HCT116 (cell line): ENCODE results near the gene BICDL2. TPM values are rescaled to one million over a fixed set of nuclear protein-coding genes. Genes with fewer than 3 reads are reported as not detected.

Source experiments
- ATAC-seq: fragments of 200-7000 bp; cut with Tn5 transposase; 2 replicates; pipeline ENCODE4 v1.9.1; 2020; ENCODE audit warnings: mild to moderate bottlenecking, moderate library complexity
- BruUV-seq: library from RNA; stranded (reverse); fragments of 400-500 nt; replicated peaks from 2 replicates; lab custom pipeline; 2021; lab: Mats Ljungman, UMichigan
- CTCF ChIA-PET: fragments of 300-600 bp; sonication (Branson Sonifier 250); formaldehyde crosslinking; loops from one replicate; lab custom pipeline; 2021; ENCODE audit warnings: antibody characterized with exemption; lab: Charles Lee
- POLR2A ChIA-PET: fragments of 300-600, 350-600 bp; sonication (Branson Sonifier 250); formaldehyde crosslinking; loops from one replicate; lab custom pipeline; 2021; ENCODE audit warnings: antibody characterized with exemption; lab: Charles Lee
- RAD21 ChIA-PET, 2 experiments: fragments of 300-600 bp; sonication (Branson Sonifier 250); formaldehyde crosslinking; loops; one replicate each; lab custom pipeline; 2023; ENCODE audit warnings: low total read pairs in 2 of 2; ENCODE audit not compliant: uncharacterized antibody in 2 of 2, unreplicated experiment in 2 of 2, low non-redundant PET in 1 of 2; lab: Charles Lee
- DNase-seq: peaks from one replicate; pipeline ENCODE4 v3.0.0-alpha.2; 2010; ENCODE audit warnings: low read depth, low spot score
- H2AFZ ChIP-seq: fragments of 200-600 bp; shearing (Covaris generic), sonication (generic); 2 replicates; pipeline ENCODE4 v1.6.1; 2017; ENCODE audit warnings: low read depth, mixed run types, mixed read lengths, antibody characterized with exemption, low read length; ENCODE audit not compliant: poor library complexity, severe bottlenecking
- H3K27ac ChIP-seq: 2 replicates; pipeline ENCODE4 v1.5.1; 2012; ENCODE audit warnings: low read depth, low read length
- H3K27me3 ChIP-seq: fragments of 200-600 bp; sonication (generic); 2 replicates; pipeline ENCODE4 v1.6.1; 2016; ENCODE audit warnings: mixed run types, low read length, mixed read lengths; ENCODE audit not compliant: insufficient read depth
- H3K36me3 ChIP-seq, 2 experiments: fragments of 200-500 bp in 1 of 2; fragments of 200-600 bp in 1 of 2; sonication (Bioruptor generic) in 1 of 2; sonication (generic) in 1 of 2; 2 replicates each; pipeline versions ENCODE4 v1.5.1 to v1.6.1; 2014 to 2016; ENCODE audit warnings: low read length in 2 of 2, inconsistent platforms in 1 of 2, mixed read lengths in 1 of 2, mixed run types in 1 of 2; ENCODE audit not compliant: insufficient read depth in 2 of 2, control insufficient read depth in 1 of 2
- H3K4me1 ChIP-seq, 2 experiments: fragments of 200-600 bp in 1 of 2; sonication (generic) in 1 of 2; 2 replicates each; pipeline versions ENCODE4 v1.5.1 to v1.6.1; 2012 to 2017; ENCODE audit warnings: low read length in 2 of 2, inconsistent platforms in 1 of 2, mild to moderate bottlenecking in 1 of 2, mixed read lengths in 1 of 2, mixed run types in 1 of 2, moderate library complexity in 1 of 2; ENCODE audit not compliant: insufficient read depth in 2 of 2, control insufficient read depth in 1 of 2
- H3K4me2 ChIP-seq: fragments of 200-600 bp; sonication (generic); 2 replicates; pipeline ENCODE4 v1.6.1; 2017; ENCODE audit warnings: mixed run types, low read length, mixed read lengths
- H3K4me3 ChIP-seq, 2 experiments: fragments of 200-600 bp in 1 of 2; sonication (generic) in 1 of 2; replicated peaks in 1 of 2; 2 replicates each; pipeline ENCODE4 v1.5.1; 2011 to 2016; ENCODE audit warnings: low read length in 2 of 2, control low read depth in 1 of 2, low read depth in 1 of 2, mild to moderate bottlenecking in 1 of 2, mixed read lengths in 1 of 2, mixed run types in 1 of 2
- H3K79me2 ChIP-seq: fragments of 200-600 bp; sonication (generic); 2 replicates; pipeline ENCODE4 v1.6.1; 2017; ENCODE audit warnings: mild to moderate bottlenecking, mixed run types, low read length, moderate library complexity, mixed read lengths; ENCODE audit not compliant: insufficient read depth
- H3K9ac ChIP-seq: fragments of 200-600 bp; sonication (generic); 2 replicates; pipeline ENCODE4 v1.6.1; 2016; ENCODE audit warnings: low read length, mixed read lengths
- H3K9me2 ChIP-seq: fragments of 200-600 bp; sonication (generic), shearing (Covaris generic); 2 replicates; pipeline ENCODE4 v1.6.1; 2017; ENCODE audit warnings: mixed run types, mild to moderate bottlenecking, moderate library complexity; ENCODE audit not compliant: insufficient read depth
- H3K9me3 ChIP-seq, 2 experiments: fragments of 200-500 bp in 1 of 2; fragments of 200-600 bp in 1 of 2; sonication (Bioruptor generic) in 1 of 2; sonication (generic) in 1 of 2; 2 replicates each; pipeline ENCODE4 v1.6.1; 2014 to 2017; ENCODE audit warnings: low read length in 2 of 2, mixed read lengths in 2 of 2, inconsistent platforms in 1 of 2, low read depth in 1 of 2, mild to moderate bottlenecking in 1 of 2, mixed run types in 1 of 2, moderate library complexity in 1 of 2; ENCODE audit not compliant: control insufficient read depth in 1 of 2, insufficient read depth in 1 of 2
- H4K20me1 ChIP-seq: fragments of 200-600 bp; sonication (generic), shearing (Covaris generic); 2 replicates; pipeline ENCODE4 v1.6.1; 2017; ENCODE audit warnings: mixed run types, mild to moderate bottlenecking, moderate library complexity; ENCODE audit not compliant: insufficient read depth
- CBX3 ChIP-seq: IDR thresholded peaks from 2 replicates; pipeline ENCODE4 v1.6.1; 2012; ENCODE audit warnings: low read depth
- CEBPB ChIP-seq: IDR thresholded peaks from 2 replicates; pipeline ENCODE4 v1.6.1; 2012; ENCODE audit warnings: low read depth
- EGR1 ChIP-seq: IDR thresholded peaks from 2 replicates; pipeline ENCODE4 v1.6.1; 2012; ENCODE audit warnings: low read depth
- EZH2phosphoT487 ChIP-seq: fragments of 200-600 bp; IDR thresholded peaks from 2 replicates; pipeline ENCODE4 v1.6.1; 2018; ENCODE audit warnings: antibody characterized with exemption, borderline replicate concordance
- FOSL1 ChIP-seq: IDR thresholded peaks from 2 replicates; pipeline ENCODE4 v1.6.1; 2012; ENCODE audit warnings: low read depth
- SIN3A ChIP-seq: IDR thresholded peaks from 2 replicates; pipeline ENCODE4 v1.6.1; 2012; ENCODE audit warnings: low read depth
- SP1 ChIP-seq: IDR thresholded peaks from 2 replicates; pipeline ENCODE4 v1.6.1; 2012; ENCODE audit warnings: low read depth
- TCF7L2 ChIP-seq: IDR thresholded peaks from 2 replicates; pipeline ENCODE4 v1.7.0; 2011; ENCODE audit warnings: borderline replicate concordance, inconsistent platforms; ENCODE audit not compliant: insufficient read depth, insufficient read length; ENCODE audit errors: extremely low read depth
- YY1 ChIP-seq: IDR thresholded peaks from 2 replicates; pipeline ENCODE4 v1.6.1; 2011; ENCODE audit warnings: low read length, low read depth, moderate library complexity, mild to moderate bottlenecking; ENCODE audit not compliant: insufficient replicate concordance; ENCODE audit errors: extremely low read depth
- ZFX ChIP-seq: fragments of 450-650 bp; IDR thresholded peaks from 2 replicates; pipeline ENCODE4 v1.6.1; 2017
- intact Hi-C: fragments of 100-400 bp; cut with micrococcal nuclease; formaldehyde crosslinking; loops from 2 replicates; pipeline ENCODE4 v1.10.0; 2022
- total RNA-seq: library from RNA; stranded (reverse); gene quantifications from one replicate; pipeline ENCODE4 v1.2.1, GENCODE V29; 2021; ENCODE audit not compliant: unreplicated experiment
- TF ChIP-seq, protein P1 (sequence below), 3 experiments: fragments of 200-600 bp in 1 of 3; sonication (generic) in 1 of 3; IDR thresholded peaks in 2 of 3; conservative IDR thresholded peaks in 1 of 3; 2 replicates each; pipeline ENCODE4 v1.5.1; 2012 to 2017; ENCODE audit warnings: low read depth in 2 of 3, low read length in 2 of 3, antibody characterized with exemption in 1 of 3, borderline replicate concordance in 1 of 3, control low read depth in 1 of 3, mild to moderate bottlenecking in 1 of 3, mixed read lengths in 1 of 3, mixed run types in 1 of 3, moderate library complexity in 1 of 3; ENCODE audit not compliant: insufficient read depth in 1 of 3
- TF ChIP-seq, protein P2 (sequence below): IDR thresholded peaks from 2 replicates; pipeline ENCODE4 v1.6.1; 2011; ENCODE audit warnings: mild to moderate bottlenecking, low read length, moderate library complexity; ENCODE audit not compliant: insufficient replicate concordance; ENCODE audit errors: extremely low read depth
- TF ChIP-seq, protein P3 (sequence below): IDR thresholded peaks from 2 replicates; pipeline ENCODE4 v1.6.1; 2012
- TF ChIP-seq, protein P4 (sequence below): IDR thresholded peaks from 2 replicates; pipeline ENCODE4 v1.6.1; 2012; ENCODE audit warnings: low read depth

BICDL2 gene
- total RNA-seq, 1 experiment from 2014 or later = 21.3 TPM

DNA sequence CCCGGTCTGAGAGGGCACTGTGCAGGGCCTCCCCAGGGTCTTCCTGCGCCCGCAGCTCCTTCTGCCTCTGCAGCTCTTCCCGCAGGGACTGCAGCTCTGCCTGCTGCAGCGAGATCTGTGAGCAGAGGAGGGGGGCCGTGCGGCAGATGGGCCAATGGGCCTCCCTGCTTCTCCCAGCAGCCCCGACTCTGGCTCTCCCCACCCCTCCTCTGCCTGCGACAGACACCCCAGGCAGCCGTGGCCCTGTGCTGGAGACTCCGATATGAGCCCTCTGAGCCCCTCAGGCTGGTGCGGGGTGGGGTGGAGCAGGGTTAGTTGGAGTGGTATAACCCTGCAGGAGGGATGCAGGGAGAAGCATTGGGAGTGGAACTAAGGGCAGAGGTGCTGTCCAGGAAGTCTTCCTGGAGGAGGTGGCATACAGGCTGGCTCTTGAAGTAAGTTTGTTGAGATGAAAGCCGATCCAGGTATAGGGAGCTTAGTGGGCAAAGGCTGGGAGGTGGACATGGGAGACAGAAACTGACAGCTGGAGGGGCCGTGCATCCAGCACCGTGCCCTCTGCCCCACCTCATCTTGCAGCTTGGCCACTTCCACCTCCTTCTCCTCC is 7.9 kb downstream of the BICDL2 start:
- no peak overlapping the region for H3K4me3 ChIP-seq
- no peak overlapping the region for H3K9ac ChIP-seq
- no peak overlapping the region for H2AFZ ChIP-seq
- 0 out of 2 replicates have a peak overlapping the region, but pooled peaks have one; percentile 71 for H3K4me2 ChIP-seq
- H3K36me3 ChIP-seq = peaks cover 8 to 18% of the 10 kb centered on the region in 2 experiments; a peak in 2 of 4 replicates
- ATAC-seq (no peak), DNase-seq (no peak)
- peaks cover 4 to 43% of the 10 kb centered on the region in 2 experiments; a peak in 3 of 4 replicates for H3K4me1 ChIP-seq
- ChIA-PET CTCF (interaction anchor here (0.6 to 2.0 kb wide), 19 partner anchors 9 to 143 kb away, joined by 3 to 29 read pairs (median 5); partner anchors contain the start of genes KREMEN2 and TNFRSF12A), POLR2A (interaction anchor here (0.6 to 1.9 kb wide), 6 partner anchors 10 to 1224 kb away, joined by 3 to 16 read pairs (median 4); no protein-coding TSS in a partner anchor), RAD21 (interaction anchor here (0.7 to 1.0 kb wide), 3 partner anchors 25 to 121 kb away, joined by 3 to 8 read pairs (median 7); no protein-coding TSS in a partner anchor)
- BruUV-seq = no TSS peak
- TF ChIP-seq EGR1 (no peak), EZH2phosphoT487 (no peak), SIN3A (no peak), CEBPB (no peak), SP1 (no peak), FOSL1 (no peak), CBX3 (no peak), YY1 (no peak), ZFX (no peak), TCF7L2 (no peak)
- TF ChIP-seq, protein P1, sequence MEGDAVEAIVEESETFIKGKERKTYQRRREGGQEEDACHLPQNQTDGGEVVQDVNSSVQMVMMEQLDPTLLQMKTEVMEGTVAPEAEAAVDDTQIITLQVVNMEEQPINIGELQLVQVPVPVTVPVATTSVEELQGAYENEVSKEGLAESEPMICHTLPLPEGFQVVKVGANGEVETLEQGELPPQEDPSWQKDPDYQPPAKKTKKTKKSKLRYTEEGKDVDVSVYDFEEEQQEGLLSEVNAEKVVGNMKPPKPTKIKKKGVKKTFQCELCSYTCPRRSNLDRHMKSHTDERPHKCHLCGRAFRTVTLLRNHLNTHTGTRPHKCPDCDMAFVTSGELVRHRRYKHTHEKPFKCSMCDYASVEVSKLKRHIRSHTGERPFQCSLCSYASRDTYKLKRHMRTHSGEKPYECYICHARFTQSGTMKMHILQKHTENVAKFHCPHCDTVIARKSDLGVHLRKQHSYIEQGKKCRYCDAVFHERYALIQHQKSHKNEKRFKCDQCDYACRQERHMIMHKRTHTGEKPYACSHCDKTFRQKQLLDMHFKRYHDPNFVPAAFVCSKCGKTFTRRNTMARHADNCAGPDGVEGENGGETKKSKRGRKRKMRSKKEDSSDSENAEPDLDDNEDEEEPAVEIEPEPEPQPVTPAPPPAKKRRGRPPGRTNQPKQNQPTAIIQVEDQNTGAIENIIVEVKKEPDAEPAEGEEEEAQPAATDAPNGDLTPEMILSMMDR (IDR thresholded peaks at IDR 0.05 in 2 of 3, conservative IDR thresholded peaks at IDR 0.05 in 1 of 3; ENCODE audit: borderline replicate concordance in 1 of 3, insufficient read depth in 1 of 3, low read depth in 2 of 3, low read length in 2 of 3) = no peak
- TF ChIP-seq, protein P2, sequence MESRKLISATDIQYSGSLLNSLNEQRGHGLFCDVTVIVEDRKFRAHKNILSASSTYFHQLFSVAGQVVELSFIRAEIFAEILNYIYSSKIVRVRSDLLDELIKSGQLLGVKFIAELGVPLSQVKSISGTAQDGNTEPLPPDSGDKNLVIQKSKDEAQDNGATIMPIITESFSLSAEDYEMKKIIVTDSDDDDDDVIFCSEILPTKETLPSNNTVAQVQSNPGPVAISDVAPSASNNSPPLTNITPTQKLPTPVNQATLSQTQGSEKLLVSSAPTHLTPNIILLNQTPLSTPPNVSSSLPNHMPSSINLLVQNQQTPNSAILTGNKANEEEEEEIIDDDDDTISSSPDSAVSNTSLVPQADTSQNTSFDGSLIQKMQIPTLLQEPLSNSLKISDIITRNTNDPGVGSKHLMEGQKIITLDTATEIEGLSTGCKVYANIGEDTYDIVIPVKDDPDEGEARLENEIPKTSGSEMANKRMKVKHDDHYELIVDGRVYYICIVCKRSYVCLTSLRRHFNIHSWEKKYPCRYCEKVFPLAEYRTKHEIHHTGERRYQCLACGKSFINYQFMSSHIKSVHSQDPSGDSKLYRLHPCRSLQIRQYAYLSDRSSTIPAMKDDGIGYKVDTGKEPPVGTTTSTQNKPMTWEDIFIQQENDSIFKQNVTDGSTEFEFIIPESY = no peak
- TF ChIP-seq, protein P3, sequence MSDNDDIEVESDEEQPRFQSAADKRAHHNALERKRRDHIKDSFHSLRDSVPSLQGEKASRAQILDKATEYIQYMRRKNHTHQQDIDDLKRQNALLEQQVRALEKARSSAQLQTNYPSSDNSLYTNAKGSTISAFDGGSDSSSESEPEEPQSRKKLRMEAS = no peak
- TF ChIP-seq, protein P4, sequence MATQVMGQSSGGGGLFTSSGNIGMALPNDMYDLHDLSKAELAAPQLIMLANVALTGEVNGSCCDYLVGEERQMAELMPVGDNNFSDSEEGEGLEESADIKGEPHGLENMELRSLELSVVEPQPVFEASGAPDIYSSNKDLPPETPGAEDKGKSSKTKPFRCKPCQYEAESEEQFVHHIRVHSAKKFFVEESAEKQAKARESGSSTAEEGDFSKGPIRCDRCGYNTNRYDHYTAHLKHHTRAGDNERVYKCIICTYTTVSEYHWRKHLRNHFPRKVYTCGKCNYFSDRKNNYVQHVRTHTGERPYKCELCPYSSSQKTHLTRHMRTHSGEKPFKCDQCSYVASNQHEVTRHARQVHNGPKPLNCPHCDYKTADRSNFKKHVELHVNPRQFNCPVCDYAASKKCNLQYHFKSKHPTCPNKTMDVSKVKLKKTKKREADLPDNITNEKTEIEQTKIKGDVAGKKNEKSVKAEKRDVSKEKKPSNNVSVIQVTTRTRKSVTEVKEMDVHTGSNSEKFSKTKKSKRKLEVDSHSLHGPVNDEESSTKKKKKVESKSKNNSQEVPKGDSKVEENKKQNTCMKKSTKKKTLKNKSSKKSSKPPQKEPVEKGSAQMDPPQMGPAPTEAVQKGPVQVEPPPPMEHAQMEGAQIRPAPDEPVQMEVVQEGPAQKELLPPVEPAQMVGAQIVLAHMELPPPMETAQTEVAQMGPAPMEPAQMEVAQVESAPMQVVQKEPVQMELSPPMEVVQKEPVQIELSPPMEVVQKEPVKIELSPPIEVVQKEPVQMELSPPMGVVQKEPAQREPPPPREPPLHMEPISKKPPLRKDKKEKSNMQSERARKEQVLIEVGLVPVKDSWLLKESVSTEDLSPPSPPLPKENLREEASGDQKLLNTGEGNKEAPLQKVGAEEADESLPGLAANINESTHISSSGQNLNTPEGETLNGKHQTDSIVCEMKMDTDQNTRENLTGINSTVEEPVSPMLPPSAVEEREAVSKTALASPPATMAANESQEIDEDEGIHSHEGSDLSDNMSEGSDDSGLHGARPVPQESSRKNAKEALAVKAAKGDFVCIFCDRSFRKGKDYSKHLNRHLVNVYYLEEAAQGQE = no peak
- peaks cover 10% of the 10 kb centered on the region; the same call in 1 of the 2 replicates for H3K79me2 ChIP-seq
- peak overlapping the region; percentile 37; the same call in 1 of the 2 replicates for H3K27ac ChIP-seq
- no peaks in the 10 kb centered on the region for H4K20me1 ChIP-seq
- H3K9me2 ChIP-seq = no peaks in the 10 kb centered on the region
- no peaks in the 10 kb centered on the region for H3K27me3 ChIP-seq
- no peaks in the 10 kb centered on the region for H3K9me3 ChIP-seq
- intact Hi-C loops = no loop called here
